GM23338 (cell line): ENCODE data around the gene PARG. TPM values are rescaled to one million over a fixed set of nuclear protein-coding genes. Genes with fewer than 3 reads are reported as not detected.
"Not testable (repeated sequence)": the region's sequence is repeated elsewhere in the genome, so short reads cannot be mapped to it uniquely, and the experiment has no call there.

Experiments
- ATAC-seq: fragments of 200-7000 bp; cut with Tn5 transposase; 3 replicates; pipeline ENCODE4 v1.9.1; 2020
- DNase-seq: peaks from one replicate; pipeline ENCODE4 v3.0.0-alpha.2; 2015; ENCODE audit warnings: low spot score
- H2AFZ ChIP-seq: fragments of 200-600 bp; sonication (generic); 2 replicates; pipeline ENCODE4 v1.8.0; 2016; ENCODE audit warnings: antibody characterized with exemption, mild to moderate bottlenecking, moderate library complexity
- H3F3A ChIP-seq: fragments of 200-600 bp; sonication (generic); replicated peaks from 2 replicates; pipeline ENCODE4 v1.8.0; 2017; ENCODE audit warnings: antibody characterized with exemption, mixed run types, low read depth
- H3K27ac ChIP-seq: fragments of 200-600 bp; sonication (generic); 2 replicates; pipeline ENCODE4 v1.6.1; 2016; ENCODE audit warnings: low read depth
- H3K27me3 ChIP-seq: fragments of 200-600 bp; sonication (generic); 2 replicates; pipeline ENCODE4 v1.8.0; 2016; ENCODE audit warnings: mild to moderate bottlenecking, mixed run types, moderate library complexity; ENCODE audit not compliant: insufficient read depth
- H3K36me3 ChIP-seq: fragments of 200-600 bp; sonication (generic); 2 replicates; pipeline ENCODE4 v1.8.0; 2016; ENCODE audit warnings: mild to moderate bottlenecking; ENCODE audit not compliant: insufficient read depth
- H3K4me1 ChIP-seq: fragments of 200-600 bp; sonication (generic); 2 replicates; pipeline ENCODE4 v1.8.0; 2016; ENCODE audit warnings: mild to moderate bottlenecking, moderate library complexity; ENCODE audit not compliant: insufficient read depth
- H3K4me2 ChIP-seq: fragments of 200-600 bp; sonication (generic); 2 replicates; pipeline ENCODE4 v1.7.1; 2017; ENCODE audit warnings: mixed run types
- H3K4me3 ChIP-seq: fragments of 200-600 bp; sonication (generic); 2 replicates; pipeline ENCODE4 v1.6.1; 2016; ENCODE audit warnings: mixed run types
- H3K79me2 ChIP-seq: fragments of 200-600 bp; sonication (generic); replicated peaks from 2 replicates; pipeline ENCODE4 v1.8.0; 2017; ENCODE audit warnings: mild to moderate bottlenecking; ENCODE audit not compliant: insufficient read depth
- H3K9me2 ChIP-seq: fragments of 200-600 bp; sonication (generic); 2 replicates; pipeline ENCODE4 v1.8.0; 2017; ENCODE audit not compliant: insufficient read depth
- H4K20me1 ChIP-seq: fragments of 200-600 bp; sonication (generic); replicated peaks from 2 replicates; pipeline ENCODE4 v1.8.0; 2017; ENCODE audit warnings: mild to moderate bottlenecking; ENCODE audit not compliant: insufficient read depth
- H3K27ac Mint-ChIP-seq: 2 replicates; pipeline ENCODE4 v1.8.0; 2020; ENCODE audit warnings: inconsistent platforms, mild to moderate bottlenecking, moderate library complexity, mixed read lengths
- H3K27me3 Mint-ChIP-seq: 3 replicates; pipeline ENCODE4 v1.8.0; 2022; ENCODE audit warnings: low read depth, mild to moderate bottlenecking, moderate library complexity, mixed read lengths, inconsistent platforms; ENCODE audit not compliant: insufficient read depth, poor library complexity
- H3K36me3 Mint-ChIP-seq: 3 replicates; pipeline ENCODE4 v1.8.0; 2021; ENCODE audit warnings: low read depth, mild to moderate bottlenecking, inconsistent platforms, moderate library complexity, mixed read lengths
- H3K4me1 Mint-ChIP-seq: 3 replicates; pipeline ENCODE4 v1.8.0; 2020; ENCODE audit warnings: mild to moderate bottlenecking, inconsistent platforms, mixed read lengths
- H3K4me3 Mint-ChIP-seq: 3 replicates; pipeline ENCODE4 v1.8.0; 2021; ENCODE audit warnings: moderate library complexity, mild to moderate bottlenecking, inconsistent platforms, mixed read lengths
- H3K9me3 Mint-ChIP-seq: 3 replicates; pipeline ENCODE4 v1.8.0; 2020; ENCODE audit warnings: moderate library complexity, mild to moderate bottlenecking, inconsistent platforms, mixed read lengths
- CREB1 ChIP-seq: fragments of 250-450 bp; sonication (Bioruptor Pico); IDR thresholded peaks from 2 replicates; pipeline ENCODE4 v1.5.0; 2020; ENCODE audit warnings: low read depth, mild to moderate bottlenecking, moderate library complexity
- ETS1 ChIP-seq: IDR thresholded peaks from 2 replicates; pipeline ENCODE4 v1.6.1; 2016; ENCODE audit warnings: antibody characterized with exemption
- EZH2 ChIP-seq: fragments of 200-600 bp; sonication (generic); IDR thresholded peaks from one replicate; pipeline ENCODE4 v1.8.0; 2017; ENCODE audit warnings: antibody characterized with exemption, mild to moderate bottlenecking, low read depth; ENCODE audit not compliant: unreplicated experiment
- EZH2phosphoT487 ChIP-seq: fragments of 200-600 bp; sonication (generic); IDR thresholded peaks from one replicate; pipeline ENCODE4 v1.8.1; 2018; ENCODE audit warnings: antibody characterized with exemption; ENCODE audit not compliant: unreplicated experiment
- JUNB ChIP-seq: IDR thresholded peaks from one replicate; pipeline ENCODE4 v1.6.1; 2016; ENCODE audit warnings: antibody characterized with exemption; ENCODE audit not compliant: unreplicated experiment
- NANOG ChIP-seq: IDR thresholded peaks from 2 replicates; pipeline ENCODE4 v1.6.1; 2016; ENCODE audit warnings: antibody characterized with exemption, borderline replicate concordance
- POLR2AphosphoS5 ChIP-seq: IDR thresholded peaks from 2 replicates; pipeline ENCODE4 v1.6.1; 2016; ENCODE audit warnings: antibody characterized with exemption, low read depth
- STAT1 ChIP-seq: IDR thresholded peaks from one replicate; pipeline ENCODE4 v1.6.1; 2016; ENCODE audit warnings: antibody characterized with exemption; ENCODE audit not compliant: unreplicated experiment
- ZNF114 ChIP-seq: fragments of 250-450 bp; sonication (Bioruptor Pico); IDR thresholded peaks from 2 replicates; pipeline ENCODE4 v1.5.0; 2020; ENCODE audit warnings: mild to moderate bottlenecking, moderate library complexity
- ZNF331 ChIP-seq: fragments of 250-450 bp; sonication (Bioruptor Pico); IDR thresholded peaks from 2 replicates; pipeline ENCODE4 v1.5.0; 2020; ENCODE audit warnings: low read depth, mild to moderate bottlenecking, moderate library complexity
- polyA plus RNA-seq: library from polyadenylated mRNA; unstranded; fragments of >200 nt; fragmentation: Nextera tagmentation; extraction: Ambion mirVana; gene quantifications from 2 replicates; pipeline ENCODE4 v1.2.1, GENCODE V29; 2016
- total RNA-seq: library from RNA; depleted of rRNA; stranded (reverse); fragments of >200 nt; shearing (Covaris generic); gene quantifications from 2 replicates; pipeline ENCODE4 v1.2.3, GENCODE V29; 2014
- TF ChIP-seq, protein P1 (sequence below), 2 experiments: fragments of 200-600 bp in 1 of 2; sonication (generic) in 1 of 2; conservative IDR thresholded peaks; 2 replicates each; pipeline versions ENCODE4 v1.5.1 to v1.6.1; 2016 to 2017; ENCODE audit warnings: antibody characterized with exemption in 2 of 2, low read depth in 2 of 2, mild to moderate bottlenecking in 2 of 2, moderate library complexity in 1 of 2

The PARG gene
- total and polyA plus RNA-seq, 2 experiments from 2014 or later: 19.1 to 63.8 TPM

DNA sequence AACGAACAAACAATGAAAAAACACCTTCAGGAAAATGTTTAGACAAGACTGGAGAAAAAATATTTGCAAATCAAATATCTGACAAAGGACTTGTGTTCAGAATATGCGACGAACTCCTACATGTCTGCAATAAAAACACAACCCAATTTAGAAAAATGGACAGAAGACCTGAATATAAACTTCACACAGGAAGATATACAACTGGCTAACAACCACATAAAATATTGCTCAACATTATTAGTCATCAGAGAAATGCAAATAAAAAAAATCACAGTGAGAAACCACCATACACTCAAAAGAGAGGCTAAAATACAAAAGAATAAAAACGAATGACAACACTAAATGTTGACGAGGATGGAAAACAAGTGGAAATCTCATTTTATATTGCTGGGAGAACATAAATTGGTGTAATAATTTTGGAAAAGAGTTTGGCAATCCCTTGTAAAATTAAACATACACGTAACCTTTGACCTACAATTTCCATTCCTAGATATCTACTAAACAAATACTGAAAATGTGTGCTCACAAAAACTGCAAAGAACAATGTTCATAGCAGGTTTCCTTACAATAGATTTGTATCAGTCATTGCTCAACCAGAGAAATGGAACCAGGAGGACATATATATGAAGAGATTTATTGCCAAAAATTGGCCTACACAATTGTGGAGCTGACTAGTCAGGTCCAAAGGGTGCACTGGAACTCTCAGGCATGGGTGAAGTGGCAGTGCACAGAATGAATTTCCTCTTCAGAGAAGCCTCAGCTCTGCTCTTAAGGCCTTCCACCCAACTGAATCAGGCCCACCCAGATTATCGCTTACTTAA is 96.8 kb downstream of the PARG start (continued):
- TF ChIP-seq EZH2phosphoT487 (no peak), NANOG (no peak), ETS1 (no peak), EZH2 (no peak), ZNF114 (CRISPR knock-in tag) (no peak), POLR2AphosphoS5 (no peak), JUNB (no peak)
- TF ChIP-seq, protein P1, sequence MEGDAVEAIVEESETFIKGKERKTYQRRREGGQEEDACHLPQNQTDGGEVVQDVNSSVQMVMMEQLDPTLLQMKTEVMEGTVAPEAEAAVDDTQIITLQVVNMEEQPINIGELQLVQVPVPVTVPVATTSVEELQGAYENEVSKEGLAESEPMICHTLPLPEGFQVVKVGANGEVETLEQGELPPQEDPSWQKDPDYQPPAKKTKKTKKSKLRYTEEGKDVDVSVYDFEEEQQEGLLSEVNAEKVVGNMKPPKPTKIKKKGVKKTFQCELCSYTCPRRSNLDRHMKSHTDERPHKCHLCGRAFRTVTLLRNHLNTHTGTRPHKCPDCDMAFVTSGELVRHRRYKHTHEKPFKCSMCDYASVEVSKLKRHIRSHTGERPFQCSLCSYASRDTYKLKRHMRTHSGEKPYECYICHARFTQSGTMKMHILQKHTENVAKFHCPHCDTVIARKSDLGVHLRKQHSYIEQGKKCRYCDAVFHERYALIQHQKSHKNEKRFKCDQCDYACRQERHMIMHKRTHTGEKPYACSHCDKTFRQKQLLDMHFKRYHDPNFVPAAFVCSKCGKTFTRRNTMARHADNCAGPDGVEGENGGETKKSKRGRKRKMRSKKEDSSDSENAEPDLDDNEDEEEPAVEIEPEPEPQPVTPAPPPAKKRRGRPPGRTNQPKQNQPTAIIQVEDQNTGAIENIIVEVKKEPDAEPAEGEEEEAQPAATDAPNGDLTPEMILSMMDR (conservative IDR thresholded peaks at IDR 0.05; ENCODE audit: low read depth in 2 of 2): no peak

DNA sequence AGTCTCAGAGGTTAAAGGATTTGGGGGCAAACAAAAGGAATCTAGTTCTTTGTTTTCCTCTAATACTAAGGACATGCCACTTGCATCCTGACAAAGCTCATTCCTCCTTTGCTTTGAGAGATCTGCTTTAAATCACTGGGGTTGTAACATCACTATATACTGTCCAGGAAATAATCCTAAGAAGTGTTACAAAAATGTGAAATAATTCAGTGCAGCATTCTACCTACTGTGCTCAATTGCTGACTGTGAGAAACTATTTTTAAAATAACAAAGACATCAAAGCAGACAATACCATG is 99.5 kb downstream of the PARG start:
- H3K4me3 ChIP-seq, ATAC-seq, H3K4me1 ChIP-seq, H3K9me2 ChIP-seq, H2AFZ ChIP-seq, H3K27ac Mint-ChIP-seq, H4K20me1 ChIP-seq, H3K79me2 ChIP-seq, H3K4me1 Mint-ChIP-seq, H3K27me3 ChIP-seq, H3K27me3 Mint-ChIP-seq, H3K4me2 ChIP-seq, H3K9me3 Mint-ChIP-seq, DNase-seq, H3K4me3 Mint-ChIP-seq, H3F3A ChIP-seq, H3K36me3 ChIP-seq, H3K27ac ChIP-seq: not testable (repeated sequence)
- H3K36me3 Mint-ChIP-seq: peaks cover 52% of the 10 kb centered on the region

DNA sequence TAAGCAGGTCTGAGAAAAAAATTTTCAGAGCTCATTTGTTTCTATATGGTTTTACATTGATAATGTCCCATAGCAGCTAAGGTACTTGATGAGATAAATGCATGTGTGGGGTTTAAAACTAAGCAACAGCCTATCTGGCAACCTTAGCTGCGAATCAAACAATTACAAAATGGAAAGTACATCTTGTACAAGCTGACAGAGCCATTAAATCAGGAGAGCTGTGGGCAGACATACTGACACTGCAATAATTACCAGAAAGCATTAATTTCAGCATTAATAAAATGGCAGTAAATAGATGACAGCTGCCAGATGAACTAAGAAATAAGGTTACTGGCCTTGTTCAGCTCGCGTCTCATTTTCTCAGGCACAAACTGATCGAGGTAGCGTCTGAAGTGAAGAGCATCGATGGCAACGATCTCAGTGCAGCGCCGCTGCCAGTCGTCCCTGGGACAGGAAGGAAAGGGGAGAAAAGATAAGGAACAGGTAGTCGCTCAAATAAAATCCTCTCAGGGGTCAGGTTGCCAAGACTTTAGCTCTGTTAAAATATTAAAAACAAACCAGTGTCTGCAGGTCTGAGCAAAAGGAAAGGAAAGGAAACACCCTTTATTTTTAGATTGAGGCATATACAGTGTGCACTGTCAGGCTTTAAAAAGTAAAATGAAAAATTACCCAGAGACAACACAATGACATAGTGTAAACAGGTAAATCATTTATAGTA is 100.1 kb downstream of the PARG start:
- Histone ChIP-seq H3K27ac (no peak overlapping the region), H3K27me3 (no peaks in the 10 kb centered on the region), H3K79me2 (no peaks in the 10 kb centered on the region), H4K20me1 (no peaks in the 10 kb centered on the region), H3K4me2 (no peak overlapping the region), H3F3A (no peaks in the 10 kb centered on the region), H3K36me3 (peaks cover 5% of the 10 kb centered on the region; the same call in 1 of the 2 replicates), H2AFZ (no peak overlapping the region), H3K4me3 (no peak overlapping the region), H3K4me1 (peaks cover 9% of the 10 kb centered on the region), H3K9me2 (no peaks in the 10 kb centered on the region)
- H3K27ac Mint-ChIP-seq: peak overlapping the region; percentile 43; the same call in 1 of the 2 replicates
- H3K9me3 Mint-ChIP-seq: no peaks in the 10 kb centered on the region
- DNase-seq: no peak
- ATAC-seq: no peak
- H3K36me3 Mint-ChIP-seq: peaks cover 52% of the 10 kb centered on the region
- H3K4me3 Mint-ChIP-seq: no peak overlapping the region
- peaks cover 4% of the 10 kb centered on the region for H3K27me3 Mint-ChIP-seq
- peaks cover 9% of the 10 kb centered on the region; the same call in 2 of the 3 replicates for H3K4me1 Mint-ChIP-seq
- TF ChIP-seq EZH2phosphoT487 (no peak), ZNF331 (CRISPR knock-in tag) (no peak), EZH2 (no peak), ZNF114 (CRISPR knock-in tag) (no peak), STAT1 (no peak), ETS1 (no peak), CREB1 (CRISPR knock-in tag) (no peak), NANOG (no peak), POLR2AphosphoS5 (no peak)
- TF ChIP-seq, protein P1 (conservative IDR thresholded peaks at IDR 0.05; ENCODE audit: low read depth in 2 of 2): no peak
